ENCODE measurements around the gene HTR4. TPM values are rescaled to one million over a fixed set of nuclear protein-coding genes. Genes with fewer than 3 reads are reported as not detected.

HTR4 gene
- total and polyA plus RNA-seq, 7 donors, result 0.60 to 16.1 (median 3.1) TPM

- TF ChIP-seq POLR2AphosphoS5 (IDR thresholded peaks at IDR 0.05), result no peak
- TF ChIP-seq EP300 (IDR thresholded peaks at IDR 0.05), result no peak
- TF ChIP-seq CTCF (IDR thresholded peaks at IDR 0.05), result no peak
- no peak for TF ChIP-seq POLR2A (IDR thresholded peaks at IDR 0.05)
- intact Hi-C loops (cut with DNase I), result no loop called here
These were observed 154.9 kb downstream of the HTR4 start for GRCh38 chr5:148499452-148499851.

GRCh38 chr5:148497757-148498156 lies 156.6 kb downstream of the HTR4 start:
- no peaks in the 10 kb centered on the region for H3K9me3 ChIP-seq
- no peaks in the 10 kb centered on the region for H3K27me3 ChIP-seq
- no peak overlapping the region for H3K4me3 ChIP-seq
- TF ChIP-seq POLR2A (IDR thresholded peaks at IDR 0.05), result no peak
- TF ChIP-seq EP300 (IDR thresholded peaks at IDR 0.05), result no peak
- no peak for TF ChIP-seq CTCF (IDR thresholded peaks at IDR 0.05)
- TF ChIP-seq POLR2AphosphoS5 (IDR thresholded peaks at IDR 0.05), result no peak
- no peak for DNase-seq
- intact Hi-C loops (cut with DNase I), result no loop called here
- H3K27ac ChIP-seq, result no peak overlapping the region
- WGBS, 2 donors, result 89 to 93% methylated on average over 1 of the region's 1 CpG
- H3K4me1 ChIP-seq, result no peaks in the 10 kb centered on the region
- H3K36me3 ChIP-seq, result no peaks in the 10 kb centered on the region

More at GRCh38 chr5:148499452-148499851, 154.9 kb downstream of the HTR4 start:
- WGBS, 2 donors, result 81 to 95% methylated on average over 1 of the region's 1 CpG
- H3K27ac ChIP-seq, result no peak overlapping the region
- no peaks in the 10 kb centered on the region for H3K9me3 ChIP-seq
- no peaks in the 10 kb centered on the region for H3K27me3 ChIP-seq
- H3K4me3 ChIP-seq, result no peak overlapping the region
- no peaks in the 10 kb centered on the region for H3K4me1 ChIP-seq
- DNase-seq, result no peak
- no peaks in the 10 kb centered on the region for H3K36me3 ChIP-seq

- no peak for TF ChIP-seq EP300 (IDR thresholded peaks at IDR 0.05)
- TF ChIP-seq POLR2AphosphoS5 (IDR thresholded peaks at IDR 0.05), result no peak
- no peak for TF ChIP-seq POLR2A (IDR thresholded peaks at IDR 0.05)
- TF ChIP-seq CTCF (IDR thresholded peaks at IDR 0.05), result no peak
- peaks cover 0 to 37% (median 22%) of the 10 kb centered on the region in 4 donors for H3K4me1 ChIP-seq
- H3K9me3 ChIP-seq, result no peaks in the 10 kb centered on the region
- no peaks in the 10 kb centered on the region for H3K36me3 ChIP-seq
- intact Hi-C loops (cut with DNase I), result loop anchor here (5.0 kb wide), 1 partner anchor 65 kb away; no protein-coding TSS in a partner anchor
- no peak overlapping the region for H3K27ac ChIP-seq
- no peaks in the 10 kb centered on the region for H3K27me3 ChIP-seq
- DNase-seq, result no peak
- 87 to 98% methylated on average over 1 of the region's 1 CpG for WGBS, 2 donors
- H3K4me3 ChIP-seq, result no peak overlapping the region
These were observed 162.0 kb downstream of the HTR4 start for GRCh38 chr5:148492351-148492750.

GRCh38 chr5:148491793-148492184 lies 162.5 kb downstream of the HTR4 start:
- no peak overlapping the region for H3K27ac ChIP-seq
- DNase-seq, result no peak
- H3K27me3 ChIP-seq, result no peaks in the 10 kb centered on the region
- no peaks in the 10 kb centered on the region for H3K9me3 ChIP-seq
- intact Hi-C loops (cut with DNase I), result loop anchor here (5.0 kb wide), 1 partner anchor 66 kb away; no protein-coding TSS in a partner anchor
- no peaks in the 10 kb centered on the region for H3K36me3 ChIP-seq
- WGBS, 2 donors, result 75 to 82% methylated on average over 6 of the region's 6 CpGs
- H3K4me1 ChIP-seq, result peaks cover 0 to 38% (median 22%) of the 10 kb centered on the region in 4 donors
- no peak overlapping the region for H3K4me3 ChIP-seq
- TF ChIP-seq POLR2A (IDR thresholded peaks at IDR 0.05) (no peak), CTCF (IDR thresholded peaks at IDR 0.05) (no peak), EP300 (IDR thresholded peaks at IDR 0.05) (no peak), POLR2AphosphoS5 (IDR thresholded peaks at IDR 0.05) (no peak)

Data from sigmoid colon (tissue), 7 donors.